SW 1271 (cell line): Measurements from ENCODE around the gene CRYM.
"Not testable (repeated sequence)": the region's sequence is repeated elsewhere in the genome, so short reads cannot be mapped to it uniquely, and the experiment has no call there.

ENCODE experiments used
- DNase-seq, 2 experiments: peaks; one replicate each; lab custom pipeline; 2025; lab: John Stamatoyannopoulos, UW

Gene CRYM

DNA sequence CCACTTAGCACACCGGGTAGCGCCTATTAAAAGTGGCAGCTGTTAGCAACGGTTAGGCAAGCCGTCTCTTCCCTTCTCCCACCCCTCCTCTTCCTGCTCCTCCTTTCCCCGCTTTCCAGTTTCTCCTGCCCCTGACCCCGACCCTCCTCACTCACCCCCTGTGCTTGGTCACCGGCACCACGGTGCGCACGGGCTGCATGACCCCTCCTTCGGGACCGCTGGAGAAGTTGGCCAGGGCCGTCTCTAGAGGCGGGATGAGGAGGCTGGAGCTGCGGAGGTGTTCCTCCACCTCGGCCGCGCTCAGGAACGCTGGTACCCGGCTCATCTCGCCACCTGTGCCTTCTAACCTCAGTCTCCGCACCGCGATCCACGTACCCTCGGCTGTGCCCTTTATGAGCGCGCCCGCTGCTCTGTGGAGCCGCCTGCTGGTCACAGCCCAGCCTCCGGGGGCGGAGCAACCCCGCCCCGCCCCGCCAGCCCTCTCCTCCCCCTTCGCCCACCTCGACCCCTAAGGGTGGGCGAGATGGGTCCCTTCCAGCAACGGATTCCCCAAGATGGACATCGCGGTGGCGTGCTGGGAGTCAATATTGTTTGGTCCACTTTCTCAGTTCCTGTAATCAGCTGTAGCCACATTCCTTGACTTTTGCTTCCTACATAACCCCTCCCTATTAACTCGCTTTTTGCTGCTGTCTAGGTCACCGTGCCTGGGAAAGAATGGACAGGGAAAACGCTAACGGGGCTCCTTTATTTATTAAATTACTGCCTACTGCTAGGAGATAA, at the start of gene CRYM:
CRYM (minus strand) TSS at position 364 of the 780 bp plus-strand sequence; CDS start at position 325, 39 bp downstream.
- no peak for DNase-seq

DNA sequence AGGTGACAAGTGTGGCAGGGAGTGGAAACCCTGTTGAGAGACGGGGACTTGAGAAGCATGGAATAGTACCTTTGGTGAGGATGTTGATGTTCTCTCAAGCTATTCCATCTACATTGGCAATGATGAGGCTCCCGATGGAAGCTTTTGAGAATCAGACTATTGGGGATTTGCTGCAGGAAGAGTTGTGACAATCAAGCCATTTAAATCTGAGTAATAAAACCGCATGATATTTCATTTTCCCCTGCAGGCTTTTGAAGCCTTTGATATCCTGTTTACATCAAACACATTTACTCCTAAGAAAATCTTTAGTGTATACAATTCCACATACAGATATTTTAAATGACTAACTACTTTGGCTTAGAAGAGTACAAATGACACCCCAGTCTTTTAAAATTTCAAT, 49.0 kb upstream of the CRYM start:
- no peak for DNase-seq

DNA sequence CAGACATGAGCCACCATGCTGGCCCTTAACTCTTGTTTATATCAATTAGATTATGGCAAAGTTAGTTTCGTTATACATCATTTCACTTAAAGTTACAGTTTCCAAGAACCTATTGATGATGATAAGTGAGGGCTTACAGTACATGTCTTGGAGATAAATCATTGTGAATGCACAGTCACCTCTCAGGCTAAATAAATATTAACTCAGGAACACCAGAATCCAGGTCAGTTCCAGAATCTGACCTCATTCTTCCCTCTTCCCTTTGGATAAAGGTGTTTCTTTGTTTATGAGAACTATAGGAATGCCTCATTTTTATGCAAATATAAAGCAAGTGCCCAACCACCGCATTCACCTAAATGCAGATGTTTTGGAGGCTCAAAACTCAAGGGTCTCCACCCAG, 48.4 kb upstream of the CRYM start:
- DNase-seq: no peak

- no peak for DNase-seq
Observed at GRCh38 chr16:21324267-21324666, 46.2 kb upstream of the CRYM start.

GRCh38 chr16:21322251-21322650, 44.2 kb upstream of the CRYM start:
- not testable (repeated sequence) for DNase-seq

GRCh38 chr16:21321736-21322135, 43.6 kb upstream of the CRYM start:
- no peak for DNase-seq

- DNase-seq: no peak
Observed at GRCh38 chr16:21314339-21314738, 36.2 kb upstream of the CRYM start.

GRCh38 chr16:21312863-21313372, 34.8 kb upstream of the CRYM start:
- DNase-seq: not testable (repeated sequence)

GRCh38 chr16:21312046-21312445, 34.0 kb upstream of the CRYM start:
- not testable (repeated sequence) for DNase-seq

DNA sequence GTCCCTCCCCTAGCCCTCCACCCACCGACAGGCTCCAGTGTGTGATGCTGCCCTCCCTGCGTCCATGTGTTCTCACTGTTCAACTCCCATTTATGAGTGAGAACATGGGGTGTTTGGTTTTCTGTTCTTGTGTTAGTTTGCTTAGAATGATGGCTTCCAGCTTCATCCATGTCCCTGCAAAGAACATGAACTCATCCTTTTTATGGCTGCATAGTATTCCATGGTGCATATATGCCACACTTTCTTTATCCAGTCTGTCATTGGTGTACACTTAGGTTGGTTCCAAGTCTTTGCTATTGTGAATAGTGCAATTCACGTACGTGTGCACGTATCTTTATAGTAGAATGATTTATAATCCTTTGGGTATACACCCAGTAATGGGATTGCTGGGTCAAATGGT, 28.6 kb upstream of the CRYM start:
- DNase-seq: not testable (repeated sequence)

DNA sequence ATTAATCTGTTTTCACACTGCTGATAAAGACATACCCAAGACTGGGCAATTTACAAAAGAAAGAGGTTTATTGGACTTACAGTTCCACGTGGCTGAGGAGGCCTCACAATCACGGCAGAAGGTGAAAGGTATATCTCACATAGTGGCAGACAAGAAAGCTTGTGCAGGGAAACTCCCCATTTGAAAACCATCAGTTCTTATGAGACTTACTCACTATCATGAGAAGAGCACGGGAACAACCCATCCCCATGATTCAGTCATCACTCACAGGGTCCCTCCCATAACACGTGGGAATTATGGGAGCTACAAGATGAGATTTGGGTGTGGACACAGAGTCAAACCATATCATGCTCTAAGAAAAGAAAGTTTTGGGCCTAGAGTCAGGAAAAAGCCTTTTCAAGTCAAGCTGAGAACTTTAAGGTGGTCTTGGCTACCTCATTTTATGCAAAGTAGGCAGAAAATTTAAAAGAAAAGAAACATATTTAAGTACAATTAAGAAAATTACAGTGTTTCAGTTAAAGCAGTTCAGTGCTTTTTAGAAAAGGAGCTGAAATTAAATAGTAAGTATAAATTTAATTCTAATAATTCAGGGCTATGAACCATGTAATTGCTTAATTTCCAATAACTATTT, 24.9 kb upstream of the CRYM start:
- DNase-seq: peak; percentile 26

DNA sequence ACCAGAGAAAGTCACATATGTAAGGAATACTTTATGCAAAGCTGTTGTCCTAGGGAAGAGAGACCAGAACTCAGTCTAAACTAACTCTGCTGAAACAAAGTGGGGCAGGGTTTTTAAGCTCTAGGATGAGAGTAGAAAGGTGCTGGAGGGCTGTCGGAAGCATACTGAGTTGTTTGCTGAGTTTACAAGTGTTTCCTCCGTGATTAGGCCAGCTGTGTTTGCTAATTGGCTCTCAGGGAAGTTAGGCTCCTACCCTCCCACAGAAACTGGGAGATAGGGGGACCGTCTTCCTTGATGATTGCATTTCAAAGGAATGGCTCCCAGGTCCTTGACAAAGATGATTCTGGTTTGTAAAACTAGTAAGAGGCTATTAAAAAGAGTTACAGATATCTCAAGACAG, 24.4 kb upstream of the CRYM start:
- DNase-seq: no peak

- peak in 1 of 2 experiments; percentile 30 for DNase-seq
Observed at GRCh38 chr16:21301895-21302291, 23.8 kb upstream of the CRYM start.

- DNase-seq: peak; percentile 41 to 78
Observed at GRCh38 chr16:21301168-21301894, 23.2 kb upstream of the CRYM start.

GRCh38 chr16:21300309-21301167, 22.4 kb upstream of the CRYM start:
- peak; percentile 96 for DNase-seq

GRCh38 chr16:21289789-21290188, 11.7 kb upstream of the CRYM start:
- not testable (repeated sequence) for DNase-seq

GRCh38 chr16:21285314-21285713, 7.2 kb upstream of the CRYM start:
- no peak for DNase-seq

- no peak for DNase-seq
Observed at GRCh38 chr16:21284414-21284813, 6.3 kb upstream of the CRYM start.

DNA sequence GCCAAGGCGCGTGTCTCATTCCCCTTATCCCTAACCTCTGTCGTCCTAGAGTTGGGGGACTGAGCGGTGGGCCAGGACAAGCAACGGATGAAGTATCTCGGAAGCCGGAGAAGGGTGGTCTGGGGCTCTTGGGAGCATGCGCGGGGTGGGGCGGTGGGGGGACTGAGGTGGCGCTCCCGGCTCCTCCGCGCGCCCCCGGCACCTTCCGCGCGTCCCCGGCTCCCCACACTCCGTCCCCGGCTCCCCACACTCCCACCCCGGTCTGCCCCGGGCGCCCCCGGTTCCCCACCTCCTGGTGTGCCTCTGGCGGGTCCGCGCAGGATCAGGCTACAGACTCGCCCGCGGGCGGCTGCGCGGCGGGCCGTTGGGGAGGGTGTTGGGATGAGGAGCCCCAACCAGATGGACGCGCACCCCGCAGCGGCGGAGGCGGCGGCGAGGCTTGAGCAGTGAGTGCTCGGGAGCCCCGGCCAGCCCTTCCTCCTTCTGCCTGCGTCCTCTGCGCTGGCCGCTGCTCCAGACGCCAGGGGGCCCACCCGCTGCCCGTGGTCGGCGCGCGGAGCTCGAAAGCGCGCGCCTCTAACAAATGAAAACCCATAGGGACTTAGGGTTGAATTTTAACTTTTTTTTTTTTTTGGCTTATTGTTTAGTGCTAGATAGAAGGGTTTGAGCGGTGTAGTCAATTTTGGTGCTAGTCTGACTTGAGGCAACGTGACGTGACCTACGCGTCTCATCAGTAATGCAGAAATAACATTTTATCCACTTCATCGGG, 5.6 kb upstream of the CRYM start:
- DNase-seq: no peak

DNA sequence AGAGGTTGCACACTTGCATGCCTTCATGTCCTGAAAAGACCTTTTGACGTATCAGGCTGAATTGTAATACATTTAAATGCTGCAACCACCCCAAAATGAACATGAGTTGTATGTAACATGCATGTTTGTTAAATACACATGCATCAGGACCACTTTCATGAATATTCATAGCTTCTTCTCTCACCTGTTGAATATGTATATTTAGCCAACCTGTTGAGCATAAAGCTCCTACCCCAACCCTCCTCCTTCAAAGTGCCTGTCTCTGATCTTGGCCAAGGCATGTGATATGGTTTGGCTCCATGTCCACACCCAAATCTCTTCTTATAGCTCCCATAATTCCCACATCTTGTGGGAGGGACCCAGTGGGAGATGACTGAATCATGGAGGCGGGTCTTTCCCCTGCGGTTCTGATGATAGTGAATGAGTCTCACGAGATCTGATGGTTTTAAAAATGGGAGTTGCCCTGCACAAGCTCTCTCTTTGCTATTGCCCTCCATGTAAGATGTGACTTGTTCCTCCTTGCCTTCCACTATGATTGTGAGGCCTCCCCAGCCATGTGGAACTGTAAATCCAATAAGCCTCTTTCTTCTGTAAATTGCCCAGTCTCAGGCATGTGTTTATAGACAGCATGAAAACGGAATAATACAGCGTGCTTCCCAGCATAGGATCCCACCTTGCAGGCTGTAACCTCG, 3.8 kb upstream of the CRYM start:
- DNase-seq: no peak
